Natural killer cell (primary cell): ENCODE data around the gene PHF1. TPM values are rescaled to one million over a fixed set of nuclear protein-coding genes. Genes with fewer than 3 reads are reported as not detected.
A peak's percentile ranks its signal among the peaks of the same experiment; 100 is the strongest.

Experiments used
- ATAC-seq, 3 donors: fragments of 150-1000 bp in 2 of 3; fragments of 200-7000 bp in 1 of 3; cut with Tn5 transposase; 1 replicate in 1 of 3; 2 replicates in 2 of 3; pipeline ENCODE4 v1.10.0; 2021; ENCODE audit warnings: mild to moderate bottlenecking in 2 of 3, moderate library complexity in 2 of 3
- DNase-seq, 2 donors: peaks; one replicate each; pipeline versions ENCODE4 v3.0.0 to v3.0.0-alpha.2; 2013 to 2021; ENCODE audit warnings: mixed read lengths in 1 of 2
- H3K27ac ChIP-seq: one replicate; pipeline ENCODE4 v1.5.1; 2013; ENCODE audit warnings: mild to moderate bottlenecking, low read length
- H3K27me3 ChIP-seq: one replicate; pipeline ENCODE4 v1.6.1; 2013; ENCODE audit warnings: low read length; ENCODE audit not compliant: control insufficient read depth, insufficient read depth
- H3K36me3 ChIP-seq: one replicate; pipeline ENCODE4 v1.6.1; 2013; ENCODE audit warnings: low read length; ENCODE audit not compliant: control insufficient read depth, insufficient read depth
- H3K4me1 ChIP-seq: one replicate; pipeline ENCODE4 v1.6.1; 2013; ENCODE audit warnings: low read length; ENCODE audit not compliant: control insufficient read depth, insufficient read depth
- H3K4me3 ChIP-seq: one replicate; pipeline ENCODE4 v1.5.1; 2013; ENCODE audit warnings: low read length
- H3K9me3 ChIP-seq: one replicate; pipeline ENCODE4 v1.6.1; 2013; ENCODE audit warnings: low read length; ENCODE audit not compliant: control insufficient read depth, insufficient read depth
- H3K27ac Mint-ChIP-seq, 2 donors: one replicate each; pipeline ENCODE4 v1.8.0; 2022; ENCODE audit warnings: mild to moderate bottlenecking in 2 of 2, mixed read lengths in 2 of 2, moderate library complexity in 1 of 2
- H3K27me3 Mint-ChIP-seq, 2 donors: one replicate each; pipeline ENCODE4 v1.8.0; 2022; ENCODE audit warnings: low read depth in 2 of 2, mixed read lengths in 2 of 2
- H3K36me3 Mint-ChIP-seq: one replicate; pipeline ENCODE4 v1.8.0; 2022; ENCODE audit warnings: mixed read lengths
- H3K4me1 Mint-ChIP-seq, 2 donors: one replicate each; pipeline ENCODE4 v1.8.0; 2022; ENCODE audit warnings: mixed read lengths in 2 of 2
- H3K4me3 Mint-ChIP-seq: one replicate; pipeline ENCODE4 v1.8.0; 2022; ENCODE audit warnings: mild to moderate bottlenecking, moderate library complexity, mixed read lengths
- H3K9me3 Mint-ChIP-seq, 2 donors: one replicate each; pipeline ENCODE4 v1.8.0; 2022; ENCODE audit warnings: mixed read lengths in 2 of 2
- CTCF ChIP-seq: fragments of 200-600 bp; IDR thresholded peaks from one replicate; pipeline ENCODE4 v1.8.0; 2022; ENCODE audit warnings: antibody characterized with exemption
- WGBS: methylation state at CpG from one replicate; pipeline ENCODE4 v1.1.7; 2013; ENCODE audit warnings: missing lambda C conversion rate; ENCODE audit not compliant: insufficient coverage; 5-methylcytosine and 5-hydroxymethylcytosine counted together
- intact Hi-C: fragments of 100-400 bp; cut with micrococcal nuclease; formaldehyde crosslinking; loops from one replicate; pipeline ENCODE4 v1.14.2; 2022
- total RNA-seq, 4 donors: library from RNA; stranded (reverse); fragments of 120-200 nt in 1 of 4; gene quantifications; one replicate each; pipeline versions ENCODE4 v1.2.3 to v1.2.4, GENCODE V29; 2013 to 2022

The PHF1 gene
- total RNA-seq, 3 donors from 2014 or later (not counting 1 experiment from before 2014, with no cell fraction given) = 262 to 392 (median 322) TPM

GRCh38 chr6:33412140-33413009 is 1.6 kb downstream of the PHF1 start:
- H3K9me3 Mint-ChIP-seq = no peaks in the 10 kb centered on the region
- H3K27ac Mint-ChIP-seq = peak overlapping the region; percentile 100
- no peaks in the 10 kb centered on the region for H3K9me3 ChIP-seq
- peak overlapping the region; percentile 97 for H3K27ac ChIP-seq
- ATAC-seq (no peak), DNase-seq (no peak)
- H3K27me3 ChIP-seq = no peaks in the 10 kb centered on the region
- peaks cover 64% of the 10 kb centered on the region for H3K4me1 ChIP-seq
- H3K4me3 ChIP-seq = no peak overlapping the region
- H3K36me3 Mint-ChIP-seq = no peaks in the 10 kb centered on the region
- intact Hi-C loops = loop anchor here (5.0 kb wide), 1 partner anchor 210 kb away; the partner anchor contains the start of genes HSD17B8, RXRB and SLC39A7
- no peak for TF ChIP-seq CTCF
- WGBS = 96% methylated on average over 9 of the region's 10 CpGs
- H3K4me1 Mint-ChIP-seq = peaks cover 59 to 70% of the 10 kb centered on the region in 2 donors
- peak overlapping the region; percentile 86 for H3K4me3 Mint-ChIP-seq
- H3K27me3 Mint-ChIP-seq = no peaks in the 10 kb centered on the region
- H3K36me3 ChIP-seq = peaks cover 41% of the 10 kb centered on the region

DNA sequence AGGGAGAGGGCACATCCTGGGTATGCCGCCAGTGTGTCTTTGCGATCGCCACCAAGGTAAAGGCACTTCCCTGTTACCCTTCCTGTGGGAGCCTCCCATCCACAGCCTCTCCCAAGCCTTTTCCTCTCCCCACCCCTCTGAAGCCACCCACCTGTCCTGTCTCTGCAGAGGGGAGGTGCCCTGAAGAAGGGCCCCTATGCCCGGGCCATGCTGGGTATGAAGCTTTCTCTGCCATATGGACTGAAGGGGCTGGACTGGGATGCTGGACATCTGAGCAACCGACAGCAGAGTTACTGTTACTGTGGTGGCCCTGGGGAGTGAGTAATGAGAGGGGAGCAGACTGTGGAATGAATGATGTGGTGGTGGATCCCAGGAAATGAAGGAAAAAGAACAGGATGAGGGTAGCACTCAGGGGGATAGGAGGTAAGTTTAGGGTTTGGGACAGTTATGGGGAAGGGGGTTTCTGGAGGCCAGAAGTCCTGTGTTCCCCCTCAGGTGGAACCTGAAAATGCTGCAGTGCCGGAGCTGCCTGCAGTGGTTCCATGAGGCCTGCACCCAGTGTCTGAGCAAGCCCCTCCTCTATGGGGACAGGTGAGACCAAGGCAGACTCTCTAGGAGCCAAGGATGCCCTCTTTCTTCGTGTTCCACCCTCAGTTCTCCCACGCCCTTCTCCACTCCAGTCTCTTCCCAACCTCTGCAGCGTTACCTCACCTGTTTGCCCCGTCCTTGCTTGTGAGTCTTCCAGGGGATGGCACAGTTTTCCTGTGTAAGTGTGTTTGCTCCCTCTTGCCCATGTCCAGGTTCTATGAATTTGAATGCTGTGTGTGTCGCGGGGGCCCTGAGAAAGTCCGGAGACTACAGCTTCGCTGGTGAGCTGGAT is 2.7 kb downstream of the PHF1 start:
- 93% methylated on average over 14 of the region's 14 CpGs for WGBS
- H3K36me3 ChIP-seq = peaks cover 41% of the 10 kb centered on the region
- no peaks in the 10 kb centered on the region for H3K36me3 Mint-ChIP-seq
- H3K4me1 Mint-ChIP-seq = peaks cover 69 to 81% of the 10 kb centered on the region in 2 donors
- H3K4me3 Mint-ChIP-seq = no peak overlapping the region
- H3K27ac ChIP-seq = peak overlapping the region; percentile 3
- no peak overlapping the region for H3K4me3 ChIP-seq
- no peak for DNase-seq
- H3K27me3 Mint-ChIP-seq = no peaks in the 10 kb centered on the region
- no peak for TF ChIP-seq CTCF
- H3K9me3 ChIP-seq = no peaks in the 10 kb centered on the region
- H3K27ac Mint-ChIP-seq = peak overlapping the region; percentile 100
- no peaks in the 10 kb centered on the region for H3K9me3 Mint-ChIP-seq
- ATAC-seq = no peak
- no peaks in the 10 kb centered on the region for H3K27me3 ChIP-seq
- H3K4me1 ChIP-seq = peaks cover 70% of the 10 kb centered on the region
- intact Hi-C loops = loop anchor here (5.0 kb wide), 1 partner anchor 211 kb away; the partner anchor contains the start of genes HSD17B8, RXRB and SLC39A7

- peaks cover 41% of the 10 kb centered on the region for H3K36me3 ChIP-seq
- H3K4me1 Mint-ChIP-seq = peaks cover 74 to 87% of the 10 kb centered on the region in 2 donors
- peaks cover 76% of the 10 kb centered on the region for H3K4me1 ChIP-seq
- H3K9me3 Mint-ChIP-seq = no peaks in the 10 kb centered on the region
- H3K27me3 ChIP-seq = no peaks in the 10 kb centered on the region
- WGBS = 81% methylated on average over 10 of the region's 12 CpGs
- H3K27ac Mint-ChIP-seq = peak overlapping the region; percentile 100
- no peaks in the 10 kb centered on the region for H3K36me3 Mint-ChIP-seq
- H3K27ac ChIP-seq = peak overlapping the region; percentile 8
- DNase-seq (peak in 1 of 2 donors; percentile 52), ATAC-seq (no peak)
- H3K27me3 Mint-ChIP-seq = no peaks in the 10 kb centered on the region
- intact Hi-C loops = loop anchor here (5.0 kb wide), 2 partner anchors 38 to 212 kb away; partner anchors contain the start of genes HSD17B8, RXRB, SLC39A7 and ZBTB9
- no peak overlapping the region for H3K4me3 ChIP-seq
- peak; percentile 24 for TF ChIP-seq CTCF
- no peaks in the 10 kb centered on the region for H3K9me3 ChIP-seq
- no peak overlapping the region for H3K4me3 Mint-ChIP-seq
Observed at GRCh38 chr6:33414592-33415271, 3.9 kb downstream of the PHF1 start.
